Activated CD8-positive, alpha-beta memory T cell treated with anti-CD3 and anti-CD28 coated beads for 48 hours (primary cell): ENCODE data around the gene CAPN5.

ENCODE experiments used
- DNase-seq, 3 experiments: peaks; one replicate each; pipeline ENCODE4 v3.0.0-alpha.2; 2020; ENCODE audit warnings: low read depth in 2 of 3, low spot score in 2 of 3

The CAPN5 gene

GRCh38 chr11:77114089-77114463 lies 47.3 kb downstream of the CAPN5 start:
- DNase-seq: no peak

- DNase-seq: no peak
These were observed 48.4 kb downstream of the CAPN5 start for GRCh38 chr11:77115181-77115611.

GRCh38 chr11:77115956-77116355 lies 49.2 kb downstream of the CAPN5 start:
- no peak for DNase-seq

- no peak for DNase-seq
These were observed 50.7 kb downstream of the CAPN5 start for GRCh38 chr11:77117492-77117891.

GRCh38 chr11:77118086-77118485 lies 51.3 kb downstream of the CAPN5 start:
- no peak for DNase-seq

GRCh38 chr11:77118971-77119370 lies 52.2 kb downstream of the CAPN5 start:
- DNase-seq: no peak

- DNase-seq: no peak
These were observed 52.8 kb downstream of the CAPN5 start for GRCh38 chr11:77119531-77119936.

- no peak for DNase-seq
These were observed 53.8 kb downstream of the CAPN5 start for GRCh38 chr11:77120571-77120970.

- DNase-seq: no peak
These were observed 54.4 kb downstream of the CAPN5 start for GRCh38 chr11:77121096-77121640.

GRCh38 chr11:77121876-77122575 lies 55.3 kb downstream of the CAPN5 start:
- DNase-seq: no peak

GRCh38 chr11:77122576-77123212 lies 55.9 kb downstream of the CAPN5 start:
- DNase-seq: no peak

GRCh38 chr11:77123591-77123990 lies 56.8 kb downstream of the CAPN5 start:
- DNase-seq: no peak

- DNase-seq: no peak
These were observed 57.3 kb downstream of the CAPN5 start for GRCh38 chr11:77124041-77124440.

GRCh38 chr11:77124488-77124887 lies 57.7 kb downstream of the CAPN5 start:
- no peak for DNase-seq

GRCh38 chr11:77125191-77125590 lies 58.4 kb downstream of the CAPN5 start:
- DNase-seq: no peak

- DNase-seq: no peak
These were observed 58.9 kb downstream of the CAPN5 start for GRCh38 chr11:77125695-77126094.

GRCh38 chr11:77126156-77126775 lies 59.5 kb downstream of the CAPN5 start:
- DNase-seq: no peak

- no peak for DNase-seq
These were observed 60.1 kb downstream of the CAPN5 start for GRCh38 chr11:77126861-77127234.

GRCh38 chr11:77127235-77127911 lies 60.6 kb downstream of the CAPN5 start:
- peak in 2 of 3 experiments; percentile 60 to 64 for DNase-seq

GRCh38 chr11:77127920-77128691 lies 61.3 kb downstream of the CAPN5 start, which contains the start of gene MYO7A:
Gene MYO7A (plus strand): TSS chr11:77128246. CDS start chr11:77130635, 2,389 bp downstream.
- no peak for DNase-seq
